HG03066 (cell line): Measurements from ENCODE around the gene NLGN1.

Source experiments
- ATAC-seq: cut with Tn5 transposase; IDR thresholded peaks from one replicate; pipeline ENCODE4 v1.9.1; 2021; ENCODE audit warnings: low read depth; ENCODE audit not compliant: unreplicated experiment

Gene NLGN1

GRCh38 chr3:174232658-174233429, 835.3 kb downstream of the NLGN1 start:
- ATAC-seq, result no peak

GRCh38 chr3:174233511-174233910, 836.0 kb downstream of the NLGN1 start:
- ATAC-seq, result no peak

GRCh38 chr3:174242311-174243041, 844.9 kb downstream of the NLGN1 start:
- ATAC-seq, result no peak

GRCh38 chr3:174243171-174243570, 845.6 kb downstream of the NLGN1 start:
- ATAC-seq, result no peak

GRCh38 chr3:174247687-174248152, 850.2 kb downstream of the NLGN1 start:
- no peak for ATAC-seq

- ATAC-seq, result no peak
Observed at GRCh38 chr3:174251681-174252080, 854.1 kb downstream of the NLGN1 start.

GRCh38 chr3:174253196-174253823, 855.8 kb downstream of the NLGN1 start:
- ATAC-seq, result no peak

- ATAC-seq, result no peak
Observed at GRCh38 chr3:174253940-174254339, 856.4 kb downstream of the NLGN1 start.

- no peak for ATAC-seq
Observed at GRCh38 chr3:174255454-174255853, 857.9 kb downstream of the NLGN1 start.

GRCh38 chr3:174266476-174266875, 868.9 kb downstream of the NLGN1 start:
- ATAC-seq, result no peak

GRCh38 chr3:174268061-174268460, 870.5 kb downstream of the NLGN1 start:
- no peak for ATAC-seq

- ATAC-seq, result no peak
Observed at GRCh38 chr3:174268586-174268985, 871.0 kb downstream of the NLGN1 start.

GRCh38 chr3:174270841-174271240, 873.3 kb downstream of the NLGN1 start:
- no peak for ATAC-seq

- ATAC-seq, result no peak
Observed at GRCh38 chr3:174275336-174275735, 877.8 kb downstream of the NLGN1 start.

GRCh38 chr3:174276826-174277225, 879.3 kb downstream of the NLGN1 start:
- no peak for ATAC-seq

GRCh38 chr3:174278094-174278493, 880.5 kb downstream of the NLGN1 start:
- no peak for ATAC-seq

GRCh38 chr3:174280186-174280585, 882.6 kb downstream of the NLGN1 start:
- no peak for ATAC-seq

GRCh38 chr3:174285242-174285864, 887.8 kb downstream of the NLGN1 start:
- ATAC-seq, result no peak

GRCh38 chr3:174287705-174288104, 890.2 kb downstream of the NLGN1 start:
- no peak for ATAC-seq

- no peak for ATAC-seq
Observed at GRCh38 chr3:174294616-174295015, 897.1 kb downstream of the NLGN1 start.
